Common myeloid progenitor, CD34-positive (primary cell): Measurements from ENCODE around the gene PTPRM.

Source experiments
- CTCF ChIA-PET: fragments of 350-600 bp; sonication (Branson Sonifier 250); formaldehyde crosslinking; loops from one replicate; lab custom pipeline; 2021; ENCODE audit warnings: antibody characterized with exemption; lab: Charles Lee
- POLR2A ChIA-PET: fragments of 350-600 bp; sonication (Branson Sonifier 250); formaldehyde crosslinking; loops from one replicate; lab custom pipeline; 2021; ENCODE audit warnings: antibody characterized with exemption; lab: Charles Lee
- DNase-seq, 3 donors: peaks; one replicate each; pipeline versions ENCODE4 v3.0.0 to v3.0.0-alpha.2; 2013
- H3K27ac ChIP-seq, 2 experiments: 1 replicate in 1 of 2; 2 replicates in 1 of 2; pipeline ENCODE4 v1.7.0; 2013; ENCODE audit warnings: inconsistent platforms in 2 of 2, low read length in 2 of 2, mild to moderate bottlenecking in 2 of 2, low read depth in 1 of 2, moderate library complexity in 1 of 2; ENCODE audit not compliant: severe bottlenecking in 2 of 2, insufficient read depth in 1 of 2, poor library complexity in 1 of 2
- H3K27me3 ChIP-seq, 5 experiments: replicated peaks in 2 of 5; 1 replicate in 3 of 5; 2 replicates in 2 of 5; pipeline versions ENCODE4 v1.6.1 to v1.7.0; 2013; ENCODE audit warnings: low read length in 4 of 5, mild to moderate bottlenecking in 2 of 5, moderate library complexity in 2 of 5, inconsistent platforms in 1 of 5; ENCODE audit not compliant: insufficient read depth in 5 of 5, control insufficient read depth in 4 of 5
- H3K36me3 ChIP-seq, 4 experiments: 1 replicate in 2 of 4; 2 replicates in 2 of 4; pipeline versions ENCODE4 v1.6.1 to v1.7.0; 2013; ENCODE audit warnings: low read length in 3 of 4, control low read depth in 1 of 4, mild to moderate bottlenecking in 1 of 4; ENCODE audit not compliant: control insufficient read depth in 4 of 4, insufficient read depth in 4 of 4
- H3K4me1 ChIP-seq, 4 experiments: 1 replicate in 3 of 4; 2 replicates in 1 of 4; pipeline versions ENCODE4 v1.6.1 to v1.7.1; 2013; ENCODE audit warnings: low read length in 3 of 4, mild to moderate bottlenecking in 3 of 4, control low read depth in 1 of 4, inconsistent platforms in 1 of 4, moderate library complexity in 1 of 4; ENCODE audit not compliant: control insufficient read depth in 4 of 4, insufficient read depth in 4 of 4; ENCODE audit errors: control extremely low read depth in 1 of 4
- H3K4me3 ChIP-seq, 7 experiments: 1 replicate in 4 of 7; 2 replicates in 3 of 7; pipeline versions ENCODE4 v1.5.1 to v1.7.0; 2013; ENCODE audit warnings: mild to moderate bottlenecking in 7 of 7, low read length in 6 of 7, moderate library complexity in 6 of 7, inconsistent platforms in 2 of 7, low read depth in 2 of 7, control low read depth in 1 of 7; ENCODE audit not compliant: insufficient read depth in 4 of 7, control insufficient read depth in 1 of 7; ENCODE audit errors: extremely low read depth in 1 of 7
- H3K9me3 ChIP-seq, 5 experiments: 1 replicate in 4 of 5; 2 replicates in 1 of 5; pipeline versions ENCODE4 v1.6.1 to v1.7.1; 2013; ENCODE audit warnings: low read length in 4 of 5, mild to moderate bottlenecking in 2 of 5, inconsistent platforms in 1 of 5, low read depth in 1 of 5, moderate library complexity in 1 of 5; ENCODE audit not compliant: control insufficient read depth in 4 of 5, insufficient read depth in 2 of 5; ENCODE audit errors: control extremely low read depth in 1 of 5
- WGBS: methylation state at CpG from one replicate; pipeline ENCODE4 v1.1.5; 2013; ENCODE audit not compliant: insufficient coverage; 5-methylcytosine and 5-hydroxymethylcytosine counted together

PTPRM gene

DNA sequence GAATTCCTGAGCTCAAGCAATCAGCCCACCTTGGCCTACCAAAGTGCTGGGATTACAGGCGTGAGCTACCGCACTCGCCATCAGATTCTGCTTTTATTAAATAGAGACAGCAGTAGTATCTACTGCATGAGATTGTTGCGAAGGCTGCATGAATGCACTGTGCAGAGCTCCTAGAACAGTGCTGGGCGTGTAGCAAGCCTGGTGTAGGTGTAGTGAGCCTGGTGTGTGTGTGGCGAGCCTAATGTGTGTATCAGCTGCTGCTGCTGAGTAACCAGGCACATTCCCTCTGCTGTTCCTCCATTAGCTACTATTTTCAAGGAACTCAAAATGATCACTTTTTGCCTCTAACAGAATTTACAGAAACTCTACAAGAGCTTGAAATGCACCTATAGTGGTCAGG, 57.6 kb downstream of the PTPRM start:
- Histone ChIP-seq H3K27ac (no peak overlapping the region), H3K36me3 (no peaks in the 10 kb centered on the region), H3K4me3 (no peak overlapping the region), H3K4me1 (peaks cover 0 to 7% (median 0%) of the 10 kb centered on the region in 4 experiments), H3K27me3 (no peaks in the 10 kb centered on the region), H3K9me3 (no peaks in the 10 kb centered on the region)
- ChIA-PET POLR2A (interaction anchor here (1.6 kb wide), 1 partner anchor 9 kb away, joined by 3 read pairs; no protein-coding TSS in a partner anchor), CTCF (no interaction called here)
- no peak for DNase-seq
- 92% methylated on average over 3 of the region's 6 CpGs for WGBS

DNA sequence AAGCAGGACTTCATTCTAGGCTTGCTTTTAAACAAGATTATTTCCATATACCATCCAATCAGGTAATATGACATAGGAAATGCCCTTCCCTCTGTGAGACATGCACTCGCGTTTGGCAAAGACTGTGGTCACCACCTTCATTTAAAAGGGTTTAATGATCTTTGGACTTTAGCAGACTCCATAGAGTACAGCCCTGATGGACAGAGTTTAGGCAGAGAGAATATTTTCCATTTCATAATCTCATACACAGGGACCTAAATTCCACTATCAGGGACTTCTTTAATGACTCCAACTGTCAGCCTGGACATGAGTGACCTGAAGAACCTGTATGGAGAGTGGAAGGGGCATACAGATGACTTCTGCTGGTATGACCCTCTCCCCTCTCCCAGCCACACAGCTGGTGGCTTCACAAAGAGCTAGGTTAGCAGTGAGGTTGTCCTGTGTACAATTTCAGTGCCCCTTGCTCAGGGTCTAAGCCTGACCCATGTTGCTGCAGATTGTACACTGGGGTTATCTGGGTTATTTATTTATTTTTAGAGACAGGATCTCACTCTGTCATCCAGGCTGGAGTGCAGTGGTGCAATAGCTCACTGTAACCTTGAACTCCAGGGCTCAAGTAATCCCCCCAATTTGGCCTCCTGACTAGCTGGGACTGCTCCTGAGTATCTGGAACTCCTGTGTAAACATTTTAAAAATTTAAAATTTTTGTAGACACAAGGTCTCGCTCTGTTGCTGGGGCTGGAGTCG, 59.2 kb downstream of the PTPRM start:
- Histone ChIP-seq H3K9me3 (no peaks in the 10 kb centered on the region), H3K36me3 (no peaks in the 10 kb centered on the region), H3K27ac (no peak overlapping the region), H3K4me3 (no peak overlapping the region), H3K4me1 (peaks cover 0 to 7% (median 0%) of the 10 kb centered on the region in 4 experiments), H3K27me3 (no peaks in the 10 kb centered on the region)
- 100% methylated on average over 4 of the region's 4 CpGs for WGBS
- CTCF ChIA-PET = no interaction called here
- no peak for DNase-seq
- POLR2A ChIA-PET = no interaction called here

DNA sequence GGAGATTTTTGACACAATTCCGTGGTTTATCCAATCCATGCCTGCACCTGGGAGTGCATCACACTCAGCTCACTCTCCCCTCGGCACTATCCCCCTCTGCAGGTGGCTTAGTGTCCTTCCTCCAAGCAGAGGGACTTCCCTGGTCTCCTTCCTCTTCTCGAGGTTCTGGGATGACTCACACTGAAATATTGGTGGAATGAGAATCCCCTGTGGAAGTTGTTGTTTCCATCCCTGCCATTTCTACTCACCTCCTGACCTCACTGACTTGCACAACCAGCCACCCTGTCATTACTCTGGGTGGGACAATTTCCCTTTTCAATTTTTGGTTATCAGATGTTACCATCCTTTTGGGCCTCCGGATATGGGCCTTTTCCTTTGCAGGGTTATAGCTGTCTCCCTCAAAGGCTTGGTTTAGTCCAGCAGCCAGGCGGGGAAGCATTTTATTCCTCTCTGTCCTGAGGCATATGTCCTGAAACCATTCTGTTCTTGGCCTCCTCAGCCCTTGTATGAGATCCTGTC, 59.9 kb downstream of the PTPRM start:
- H3K27ac ChIP-seq = no peak overlapping the region
- no peak overlapping the region for H3K4me3 ChIP-seq
- no peaks in the 10 kb centered on the region for H3K9me3 ChIP-seq
- CTCF ChIA-PET = no interaction called here
- peaks cover 0 to 7% (median 0%) of the 10 kb centered on the region in 4 experiments for H3K4me1 ChIP-seq
- peak; percentile 1 to 14 (median 9) for DNase-seq
- 88% methylated on average over 3 of the region's 5 CpGs for WGBS
- POLR2A ChIA-PET = no interaction called here
- H3K27me3 ChIP-seq = no peaks in the 10 kb centered on the region
- no peaks in the 10 kb centered on the region for H3K36me3 ChIP-seq

DNA sequence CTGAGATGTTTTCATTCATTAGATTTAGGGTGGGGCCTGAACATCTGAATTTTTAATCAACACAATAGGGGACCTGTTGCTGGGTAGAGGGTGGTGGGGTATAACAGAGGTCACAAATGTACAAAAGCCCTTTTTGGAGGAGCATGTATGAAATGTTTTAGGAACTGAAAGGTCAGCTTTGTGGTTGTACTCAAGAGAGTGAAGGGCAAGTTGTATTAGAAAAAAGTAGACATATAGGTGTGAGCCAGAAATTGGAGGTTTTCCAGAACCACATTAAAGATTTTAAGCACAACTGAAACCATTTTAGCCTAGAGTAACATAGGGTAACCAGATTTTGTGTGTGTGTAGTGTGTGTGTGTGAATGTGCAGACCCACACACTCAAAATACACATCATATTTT, 62.3 kb downstream of the PTPRM start:
- no peak overlapping the region for H3K27ac ChIP-seq
- ChIA-PET POLR2A (no interaction called here), CTCF (no interaction called here)
- no peaks in the 10 kb centered on the region for H3K27me3 ChIP-seq
- H3K4me3 ChIP-seq = no peak overlapping the region
- H3K36me3 ChIP-seq = no peaks in the 10 kb centered on the region
- peaks cover 0 to 7% (median 0%) of the 10 kb centered on the region in 4 experiments for H3K4me1 ChIP-seq
- DNase-seq = no peak
- H3K9me3 ChIP-seq = no peaks in the 10 kb centered on the region

DNA sequence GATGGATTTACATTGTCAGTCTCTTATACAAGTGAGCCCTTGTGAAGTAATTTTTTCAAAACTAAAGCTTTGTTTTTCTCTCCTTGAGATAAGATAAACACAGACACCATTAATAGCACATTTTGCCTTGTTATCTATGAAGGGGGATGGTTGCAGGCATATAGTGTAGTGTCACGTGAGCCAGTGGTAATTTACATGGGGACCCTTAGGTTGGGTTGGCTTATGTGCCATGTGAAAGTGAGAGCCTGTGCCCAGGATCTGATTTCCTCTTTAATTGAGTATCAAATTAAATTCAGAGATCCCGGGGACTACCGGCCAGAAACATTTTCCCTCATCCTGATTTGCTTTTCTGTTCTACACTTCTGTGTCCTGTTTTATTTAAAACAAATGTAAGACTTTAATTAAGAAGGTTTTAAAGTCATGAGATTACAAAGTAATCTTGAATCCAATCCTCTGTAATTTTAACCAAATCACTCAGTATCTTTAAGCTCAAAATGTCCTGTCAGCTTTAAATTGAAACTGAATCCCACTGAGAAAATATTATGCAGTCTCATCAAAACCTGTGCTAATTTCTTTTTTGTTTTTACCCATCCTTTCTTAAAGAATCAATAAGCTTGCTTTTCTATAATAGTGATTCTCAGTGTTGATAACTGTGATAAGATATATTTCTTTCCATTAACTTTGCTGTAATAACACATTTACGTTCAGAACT, 63.8 kb downstream of the PTPRM start:
- H3K27me3 ChIP-seq = no peaks in the 10 kb centered on the region
- no CpG with 5 or more reads among the region's 4 CpGs for WGBS
- CTCF ChIA-PET = no interaction called here
- no peaks in the 10 kb centered on the region for H3K9me3 ChIP-seq
- POLR2A ChIA-PET = interaction anchor here (0.5 kb wide), 1 partner anchor 769 kb away, joined by 3 read pairs; no protein-coding TSS in a partner anchor
- H3K27ac ChIP-seq = no peak overlapping the region
- peaks cover 0 to 7% (median 0%) of the 10 kb centered on the region in 4 experiments for H3K4me1 ChIP-seq
- no peak for DNase-seq
- H3K4me3 ChIP-seq = no peak overlapping the region
- no peaks in the 10 kb centered on the region for H3K36me3 ChIP-seq

DNA sequence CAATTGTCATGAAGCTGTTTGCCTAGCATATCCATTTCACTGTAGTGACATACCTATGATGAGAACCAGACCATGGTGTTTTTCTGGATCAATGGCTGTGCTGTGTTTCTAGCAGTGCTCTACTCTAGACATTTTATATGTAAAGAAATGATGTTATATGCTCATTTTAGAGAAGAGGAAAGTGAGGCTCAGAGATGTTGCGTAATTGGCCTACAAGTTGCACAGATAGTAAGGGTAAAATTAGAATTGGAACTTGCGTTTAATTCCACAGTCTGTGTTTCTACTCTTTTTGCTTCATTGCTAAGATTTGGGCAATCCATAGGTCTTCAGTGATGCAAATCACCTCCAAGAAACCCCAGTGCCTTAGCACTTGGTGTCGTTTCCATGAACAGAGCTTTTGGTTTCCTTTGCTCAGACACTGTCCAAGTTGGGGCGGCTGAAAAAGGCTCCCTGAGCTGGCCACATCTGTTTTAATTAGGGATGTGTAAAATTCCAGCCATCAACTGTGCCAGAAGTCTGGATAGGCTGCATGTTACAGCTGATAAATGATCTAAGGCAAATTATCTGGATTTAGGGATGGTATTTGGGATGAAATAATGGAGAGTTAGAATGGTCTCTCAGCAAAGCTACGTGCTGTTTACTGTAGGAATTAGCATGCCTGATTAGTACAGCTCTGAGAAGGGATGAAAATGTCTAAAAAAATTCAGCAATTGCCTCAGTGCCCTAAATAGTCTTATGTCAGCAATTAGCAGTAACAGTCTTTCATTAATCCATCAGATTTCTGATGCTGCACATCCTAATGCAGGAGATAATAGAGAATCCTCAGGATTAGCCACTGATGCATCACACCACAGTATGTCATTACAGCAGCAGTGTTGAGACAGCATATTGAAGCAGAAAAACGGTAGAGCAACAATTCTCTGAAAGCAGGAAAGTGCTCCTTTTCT, 65.3 kb downstream of the PTPRM start:
- Histone ChIP-seq H3K27ac (no peak overlapping the region), H3K27me3 (no peaks in the 10 kb centered on the region), H3K4me1 (no peaks in the 10 kb centered on the region), H3K36me3 (no peaks in the 10 kb centered on the region), H3K9me3 (no peaks in the 10 kb centered on the region), H3K4me3 (no peak overlapping the region)
- 93% methylated on average over 4 of the region's 6 CpGs for WGBS
- ChIA-PET POLR2A (interaction anchor here (0.7 kb wide), 1 partner anchor 42 kb away, joined by 3 read pairs; no protein-coding TSS in a partner anchor), CTCF (no interaction called here)
- no peak for DNase-seq
